Measurements from ENCODE around the gene WWC2.

Gene WWC2

GRCh38 chr4:183195534-183195933, 96.5 kb downstream of the WWC2 start:
- no peak for TF ChIP-seq CTCF (conservative IDR thresholded peaks at IDR 0.05; ENCODE audit: low read length)
- DNase-seq (ENCODE audit: low read depth), result peak; percentile 45
- H3K4me3 ChIP-seq (ENCODE audit: low read length), result no peak overlapping the region

GRCh38 chr4:183197140-183197539, 98.1 kb downstream of the WWC2 start:
- TF ChIP-seq CTCF (conservative IDR thresholded peaks at IDR 0.05; ENCODE audit: low read length), result no peak
- no peak for DNase-seq (ENCODE audit: low read depth)
- H3K4me3 ChIP-seq (ENCODE audit: low read length), result no peak overlapping the region

- DNase-seq (ENCODE audit: low read depth), result peak; percentile 92
- no peak for TF ChIP-seq CTCF (conservative IDR thresholded peaks at IDR 0.05; ENCODE audit: low read length)
Observed at GRCh38 chr4:183200453-183200852, 101.4 kb downstream of the WWC2 start.

GRCh38 chr4:183201331-183201730, 102.3 kb downstream of the WWC2 start:
- peak; percentile 54 for DNase-seq (ENCODE audit: low read depth)
- TF ChIP-seq CTCF (conservative IDR thresholded peaks at IDR 0.05; ENCODE audit: low read length), result no peak
- H3K4me3 ChIP-seq (ENCODE audit: low read length), result no peak overlapping the region

More at GRCh38 chr4:183200453-183200852, 101.4 kb downstream of the WWC2 start:
- no peak overlapping the region for H3K4me3 ChIP-seq (ENCODE audit: low read length)

- no peak for TF ChIP-seq CTCF (conservative IDR thresholded peaks at IDR 0.05; ENCODE audit: low read length)
- no peak overlapping the region for H3K4me3 ChIP-seq (ENCODE audit: low read length)
- peak; percentile 26 for DNase-seq (ENCODE audit: low read depth)
Observed at GRCh38 chr4:183202523-183202922, 103.5 kb downstream of the WWC2 start.

- H3K4me3 ChIP-seq (ENCODE audit: low read length), result no peak overlapping the region
- no peak for DNase-seq (ENCODE audit: low read depth)
- no peak for TF ChIP-seq CTCF (conservative IDR thresholded peaks at IDR 0.05; ENCODE audit: low read length)
Observed at GRCh38 chr4:183204793-183205192, 105.7 kb downstream of the WWC2 start.

GRCh38 chr4:183205193-183205592, 106.1 kb downstream of the WWC2 start:
- no peak overlapping the region for H3K4me3 ChIP-seq (ENCODE audit: low read length)
- TF ChIP-seq CTCF (conservative IDR thresholded peaks at IDR 0.05; ENCODE audit: low read length), result no peak
- DNase-seq (ENCODE audit: low read depth), result no peak
